ENCODE data around the gene PRKD2. TPM values are rescaled to one million over a fixed set of nuclear protein-coding genes. Genes with fewer than 3 reads are reported as not detected.

PRKD2 gene
- total and polyA plus RNA-seq, 12 donors = 6.8 to 77.1 (median 26.8) TPM

GRCh38 chr19:46727757-46728156 lies 10.8 kb upstream of the PRKD2 start:
- 66 to 84% (median 74%) methylated on average over 3 to 11 of the region's 11 CpGs for WGBS, 4 donors
- intact Hi-C loops (cut with DNase I) = no loop called here

GRCh38 chr19:46726971-46727501 lies 10.1 kb upstream of the PRKD2 start:
- Histone ChIP-seq H3K27ac (peak overlapping the region in 2 of 5 donors; percentile 63 to 73), H3K36me3 (replicated peaks in 1 of 2) (peaks cover 0 to 85% of the 10 kb centered on the region in 2 donors)

More at GRCh38 chr19:46727757-46728156, 10.8 kb upstream of the PRKD2 start:
- no peak overlapping the region for H3K4me3 ChIP-seq
- TF ChIP-seq POLR2A (IDR thresholded peaks at IDR 0.05) (no peak), CTCF (IDR thresholded peaks at IDR 0.05) (no peak)
- H3K4me1 ChIP-seq (replicated peaks in 1 of 2) = peaks cover 15 to 50% of the 10 kb centered on the region in 2 donors
- H3K36me3 ChIP-seq (replicated peaks in 1 of 2) = peaks cover 0 to 85% of the 10 kb centered on the region in 2 donors
- no peak for DNase-seq
- H3K27ac ChIP-seq = peak overlapping the region in 2 of 5 donors; percentile 63 to 73
- H3K9me3 ChIP-seq (replicated peaks in 1 of 3) = no peaks in the 10 kb centered on the region
- H3K27me3 ChIP-seq = no peaks in the 10 kb centered on the region

GRCh38 chr19:46726551-46726950 lies 9.6 kb upstream of the PRKD2 start:
- intact Hi-C loops (cut with DNase I) = no loop called here
- peaks cover 0 to 90% of the 10 kb centered on the region in 2 donors for H3K36me3 ChIP-seq (replicated peaks in 1 of 2)
- no peaks in the 10 kb centered on the region for H3K27me3 ChIP-seq
- H3K27ac ChIP-seq = peak overlapping the region in 2 of 5 donors; percentile 17 to 73
- no peaks in the 10 kb centered on the region for H3K9me3 ChIP-seq (replicated peaks in 1 of 3)
- H3K4me1 ChIP-seq (replicated peaks in 1 of 2) = peaks cover 11 to 39% of the 10 kb centered on the region in 2 donors
- H3K4me3 ChIP-seq = no peak overlapping the region
- no peak for TF ChIP-seq CTCF (IDR thresholded peaks at IDR 0.05)
- TF ChIP-seq POLR2A (IDR thresholded peaks at IDR 0.05) = no peak
- no peak for DNase-seq
- 74 to 88% (median 83%) methylated on average over 6 to 10 of the region's 10 CpGs for WGBS, 4 donors

More at GRCh38 chr19:46726971-46727501, 10.1 kb upstream of the PRKD2 start:
- no peak overlapping the region for H3K4me3 ChIP-seq
- H3K9me3 ChIP-seq (replicated peaks in 1 of 3) = no peaks in the 10 kb centered on the region
- H3K27me3 ChIP-seq = no peaks in the 10 kb centered on the region
- H3K4me1 ChIP-seq (replicated peaks in 1 of 2) = peaks cover 15 to 44% of the 10 kb centered on the region in 2 donors
- peak in 1 of 7 donors; percentile 10 for DNase-seq
- TF ChIP-seq POLR2A (IDR thresholded peaks at IDR 0.05) (no peak), CTCF (IDR thresholded peaks at IDR 0.05) (no peak)
- intact Hi-C loops (cut with DNase I) = no loop called here
- whole genome bisulfite sequencing, 4 donors = 45 to 75% (median 66%) methylated on average over 8 to 14 of the region's 14 CpGs

GRCh38 chr19:46725859-46726393 lies 9.0 kb upstream of the PRKD2 start:
- Histone ChIP-seq H3K9me3 (replicated peaks in 1 of 3) (no peaks in the 10 kb centered on the region), H3K27me3 (no peaks in the 10 kb centered on the region), H3K4me3 (no peak overlapping the region), H3K36me3 (replicated peaks in 1 of 2) (peaks cover 0 to 95% of the 10 kb centered on the region in 2 donors), H3K4me1 (replicated peaks in 1 of 2) (peaks cover 7 to 33% of the 10 kb centered on the region in 2 donors), H3K27ac (peak overlapping the region in 1 of 5 donors; percentile 17)
- no peak for TF ChIP-seq POLR2A (IDR thresholded peaks at IDR 0.05)
- no peak for TF ChIP-seq CTCF (IDR thresholded peaks at IDR 0.05)
- intact Hi-C loops (cut with DNase I) = no loop called here
- WGBS, 4 donors = 69 to 84% (median 75%) methylated on average over 9 of the region's 9 CpGs
- no peak for DNase-seq

Data from adrenal gland (tissue), 12 donors.